Ascending aorta (tissue), 2 donors: Measurements from ENCODE around the gene HCAR1. TPM values are rescaled to one million over a fixed set of nuclear protein-coding genes. Genes with fewer than 3 reads are reported as not detected.
A peak's percentile ranks its signal among the peaks of the same experiment; 100 is the strongest.

Source experiments
- DNase-seq, 2 donors: peaks; one replicate each; pipeline ENCODE4 v3.0.0-alpha.2; 2019; ENCODE audit warnings: low spot score in 2 of 2
- H3K27ac ChIP-seq, 2 donors: fragments of 200-600 bp; sonication (generic); one replicate each; pipeline ENCODE4 v1.5.1; 2016 to 2017; ENCODE audit warnings: mild to moderate bottlenecking in 1 of 2
- H3K27me3 ChIP-seq: fragments of 200-600 bp; sonication (generic); one replicate; pipeline ENCODE4 v1.5.1; 2017
- H3K36me3 ChIP-seq, 2 donors: fragments of 200-600 bp; sonication (generic); one replicate each; pipeline ENCODE4 v1.5.1; 2016
- H3K4me1 ChIP-seq, 2 donors: fragments of 200-600 bp; sonication (generic); one replicate each; pipeline ENCODE4 v1.5.1; 2016 to 2017; ENCODE audit warnings: mild to moderate bottlenecking in 1 of 2
- H3K4me3 ChIP-seq, 2 donors: fragments of 200-600 bp; sonication (generic); one replicate each; pipeline ENCODE4 v1.5.1; 2016 to 2017; ENCODE audit warnings: mild to moderate bottlenecking in 1 of 2
- H3K9me3 ChIP-seq, 2 donors: fragments of 200-600 bp; sonication (generic); one replicate each; pipeline ENCODE4 v1.5.1; 2016
- CTCF ChIP-seq, 3 experiments: fragments of 200-600 bp in 2 of 3; fragments of 450-650 bp in 1 of 3; sonication (generic) in 2 of 3; IDR thresholded peaks; one replicate each; pipeline ENCODE4 v1.5.1; 2016 to 2019; ENCODE audit warnings: antibody characterized with exemption in 3 of 3, mild to moderate bottlenecking in 1 of 3, moderate library complexity in 1 of 3
- intact Hi-C: fragments of 100-400 bp; cut with DNase I; formaldehyde crosslinking; loops from one replicate; pipeline ENCODE4 v1.15.1; 2023
- total RNA-seq: library from RNA; depleted of rRNA; stranded (reverse); fragments of >200 nt; gene quantifications from one replicate; pipeline ENCODE4 v1.1.0, GENCODE V29; 2016

Gene HCAR1
- total RNA-seq, 1 donor from 2014 or later: not detected

DNA sequence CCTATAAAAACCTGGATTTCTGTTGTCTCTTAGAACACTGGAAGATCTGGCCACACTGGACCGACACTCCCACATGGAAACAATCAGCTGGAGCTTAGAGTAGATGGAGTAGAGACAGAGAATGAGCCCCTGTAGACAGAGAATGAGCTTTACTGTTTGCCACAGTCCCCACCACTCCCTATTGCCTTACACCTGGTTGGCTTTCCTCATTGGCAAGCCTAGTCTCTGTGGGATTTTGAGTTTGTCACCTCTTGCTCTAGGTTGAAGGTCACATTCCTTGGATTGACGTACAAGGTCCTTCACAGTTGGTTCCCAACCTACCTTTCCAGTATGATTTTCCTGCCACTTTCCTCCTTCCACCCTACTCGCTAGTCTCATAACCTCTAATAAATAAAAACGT, 2.0 kb upstream of the HCAR1 start:
- Histone ChIP-seq H3K27me3 (no peaks in the 10 kb centered on the region), H3K4me1 (peaks cover 0 to 5% of the 10 kb centered on the region in 2 donors), H3K4me3 (no peak overlapping the region), H3K36me3 (no peaks in the 10 kb centered on the region), H3K27ac (no peak overlapping the region), H3K9me3 (no peaks in the 10 kb centered on the region)
- intact Hi-C loops: no loop called here
- no peak for TF ChIP-seq CTCF (IDR thresholded peaks at IDR 0.05)
- no peak for DNase-seq

- Histone ChIP-seq H3K9me3 (no peaks in the 10 kb centered on the region), H3K27me3 (no peaks in the 10 kb centered on the region), H3K36me3 (no peaks in the 10 kb centered on the region), H3K4me3 (no peak overlapping the region), H3K4me1 (peaks cover 0 to 5% of the 10 kb centered on the region in 2 donors), H3K27ac (no peak overlapping the region)
- DNase-seq: no peak
- no peak for TF ChIP-seq CTCF (IDR thresholded peaks at IDR 0.05)
- intact Hi-C loops: no loop called here
Observed at GRCh38 chr12:122732170-122732569, 1.5 kb upstream of the HCAR1 start.

GRCh38 chr12:122729583-122730214, 945 bp downstream of the HCAR1 start:
- Histone ChIP-seq H3K4me1 (peaks cover 0 to 5% of the 10 kb centered on the region in 2 donors), H3K4me3 (peak overlapping the region in 1 of 2 donors; percentile 62), H3K36me3 (no peaks in the 10 kb centered on the region), H3K27ac (no peak overlapping the region), H3K9me3 (no peaks in the 10 kb centered on the region), H3K27me3 (no peaks in the 10 kb centered on the region)
- DNase-seq: no peak
- TF ChIP-seq CTCF (IDR thresholded peaks at IDR 0.05): no peak
- intact Hi-C loops: no loop called here

DNA sequence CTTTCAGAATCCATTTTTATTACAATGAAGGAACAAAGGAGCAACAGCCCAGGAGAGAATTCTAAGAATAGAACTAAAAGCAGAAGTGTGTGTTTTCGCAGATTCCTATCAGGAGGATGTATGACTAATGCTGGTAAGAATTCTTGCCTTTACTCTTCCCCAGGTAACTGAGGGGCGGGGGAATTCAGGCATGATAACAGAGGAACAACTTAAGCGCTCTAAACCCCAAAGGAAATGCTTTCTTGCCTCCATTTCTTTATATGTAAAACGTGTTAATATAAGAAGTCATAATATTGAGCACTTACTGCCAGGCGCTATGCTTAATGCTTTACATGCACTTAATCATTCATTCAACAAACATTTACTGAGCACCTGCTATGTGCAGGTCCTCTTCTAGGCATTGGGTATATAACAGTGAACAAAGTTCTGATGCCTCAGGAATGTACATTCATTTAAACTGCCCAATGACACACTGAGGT, 4.5 kb downstream of the HCAR1 start:
- DNase-seq: no peak
- no peaks in the 10 kb centered on the region for H3K9me3 ChIP-seq
- H3K27ac ChIP-seq: no peak overlapping the region
- H3K36me3 ChIP-seq: no peaks in the 10 kb centered on the region
- H3K4me1 ChIP-seq: peaks cover 0 to 5% of the 10 kb centered on the region in 2 donors
- intact Hi-C loops: no loop called here
- TF ChIP-seq CTCF (IDR thresholded peaks at IDR 0.05): no peak
- H3K27me3 ChIP-seq: no peaks in the 10 kb centered on the region
- H3K4me3 ChIP-seq: no peak overlapping the region

DNA sequence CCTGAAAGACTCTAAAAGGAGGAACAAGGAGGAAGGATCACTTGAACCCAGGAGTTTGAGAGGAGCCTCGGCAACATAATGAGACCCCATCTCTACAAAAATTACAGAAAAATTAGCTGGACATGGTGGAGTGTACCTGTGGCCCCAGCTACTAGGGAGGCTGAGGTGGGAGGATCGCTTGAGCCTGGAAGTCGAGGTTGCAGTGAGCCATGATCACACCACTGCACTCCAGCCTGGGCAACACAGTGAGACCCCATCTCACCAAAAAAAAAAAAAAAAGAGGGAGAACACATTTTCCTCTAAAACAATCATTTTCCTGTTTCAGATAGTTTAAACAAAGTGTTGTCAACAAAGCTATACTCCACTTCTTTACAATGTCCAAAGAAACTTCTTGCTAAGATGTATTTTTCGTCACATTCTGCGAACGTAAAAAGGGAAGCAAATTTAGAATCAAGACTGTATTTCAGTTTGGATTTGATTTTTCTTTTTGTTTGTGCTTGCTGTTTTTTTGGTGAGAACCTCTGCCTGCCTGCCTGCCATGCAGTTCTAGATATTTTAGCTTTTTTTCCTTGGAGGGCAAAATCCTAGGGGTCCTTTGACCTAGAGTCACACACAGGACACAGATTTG, 5.1 kb downstream of the HCAR1 start:
- Histone ChIP-seq H3K4me3 (no peak overlapping the region), H3K9me3 (no peaks in the 10 kb centered on the region), H3K27me3 (no peaks in the 10 kb centered on the region), H3K27ac (no peak overlapping the region), H3K36me3 (no peaks in the 10 kb centered on the region), H3K4me1 (peaks cover 0 to 5% of the 10 kb centered on the region in 2 donors)
- TF ChIP-seq CTCF (IDR thresholded peaks at IDR 0.05): no peak
- intact Hi-C loops: no loop called here
- DNase-seq: no peak
